Heart left ventricle (tissue), 16 donors: ENCODE results near the gene DPH1. TPM values are rescaled to one million over a fixed set of nuclear protein-coding genes. Genes with fewer than 3 reads are reported as not detected.
A peak's percentile ranks its signal among the peaks of the same experiment; 100 is the strongest.

Source experiments
- ATAC-seq, 4 donors: fragments of 200-7000 bp; cut with Tn5 transposase; one replicate each; pipeline ENCODE4 v1.9.1; 2020 to 2022; ENCODE audit warnings: moderate library complexity in 4 of 4, mild to moderate bottlenecking in 3 of 4, moderate number of reproducible peaks in 1 of 4
- DNase-seq, 5 donors: peaks; one replicate each; pipeline ENCODE4 v3.0.0-alpha.2; 2020
- H3K27ac ChIP-seq, 12 donors: fragments of 200-600 bp; sonication (generic) in 4 of 12; one replicate each; pipeline versions ENCODE4 v1.5.0 to v1.8.0; 2016 to 2022; ENCODE audit warnings: mild to moderate bottlenecking in 2 of 12
- H3K27me3 ChIP-seq, 9 donors: fragments of 200-600 bp; sonication (generic) in 2 of 9; one replicate each; pipeline versions ENCODE4 v1.5.1 to v1.8.0; 2016 to 2022; ENCODE audit warnings: mild to moderate bottlenecking in 3 of 9
- H3K36me3 ChIP-seq, 9 donors: fragments of 200-600 bp; sonication (generic) in 2 of 9; one replicate each; pipeline versions ENCODE4 v1.5.0 to v1.8.0; 2018 to 2022; ENCODE audit warnings: mild to moderate bottlenecking in 2 of 9
- H3K4me1 ChIP-seq, 12 donors: fragments of 200-600 bp; sonication (generic) in 4 of 12; one replicate each; pipeline versions ENCODE4 v1.5.0 to v1.8.0; 2016 to 2022; ENCODE audit warnings: mild to moderate bottlenecking in 3 of 12
- H3K4me3 ChIP-seq, 12 donors: fragments of 200-600 bp; sonication (generic) in 4 of 12; one replicate each; pipeline versions ENCODE4 v1.5.0 to v1.8.0; 2017 to 2022; ENCODE audit warnings: mild to moderate bottlenecking in 9 of 12, moderate library complexity in 4 of 12
- H3K9me3 ChIP-seq, 12 donors: fragments of 200-600 bp; sonication (generic) in 4 of 12; one replicate each; pipeline versions ENCODE4 v1.5.0 to v1.8.0; 2016 to 2022; ENCODE audit warnings: mild to moderate bottlenecking in 1 of 12
- CTCF ChIP-seq, 12 donors: fragments of 200-600 bp; sonication (generic) in 4 of 12; IDR thresholded peaks; one replicate each; pipeline versions ENCODE4 v1.5.0 to v1.8.0; 2018 to 2022; ENCODE audit warnings: antibody characterized with exemption in 12 of 12, mild to moderate bottlenecking in 5 of 12
- POLR2A ChIP-seq, 2 donors: fragments of 450-650 bp; IDR thresholded peaks; one replicate each; pipeline ENCODE4 v1.6.1; 2017; ENCODE audit warnings: antibody characterized with exemption in 2 of 2, mild to moderate bottlenecking in 2 of 2, moderate library complexity in 2 of 2
- WGBS, 4 donors: extraction: QIAGEN DNeasy Blood & Tissue Kit in 2 of 4; methylation state at CpG; one replicate each; pipeline versions ENCODE4 v1.1.5 to v1.1.7; 2013 to 2018; 5-methylcytosine and 5-hydroxymethylcytosine counted together
- intact Hi-C, 10 donors: fragments of 100-400 bp; cut with DNase I; formaldehyde crosslinking; loops; one replicate each; pipeline versions ENCODE4 v1.11.1 to v1.14.2; 2022
- polyA plus RNA-seq, 2 donors: library from polyadenylated mRNA; stranded (reverse); fragments of 200-250 nt; gene quantifications; one replicate each; pipeline ENCODE4 v1.2.3, GENCODE V29; 2013
- total RNA-seq, 9 donors: library from RNA; depleted of rRNA in 2 of 9; stranded (reverse); fragments of >200 nt in 2 of 9; fragmentation: NEBNext Ultra II Directional in 3 of 9; extraction: Animal tissue kit (Norgen Biotek cat#: 25700) in 3 of 9; gene quantifications; one replicate each; pipeline versions ENCODE4 v1.1.0 to v1.2.4, GENCODE V29; 2016 to 2023
- donor health status: ischemic (EF 13 %, LVEDD 7.1; RV severe dilation, severe dysfunction).
- donor health status: healthy with polysubstance abuse.
- donor health status: DM: no; HTN: yes; CAD: no.
- donor health status: DM: no; HTN: no; CAD: no.
- donor health status: ischemic (EF 25% LVEDD 6.9; RV normal size, moderate dysfunction).
- donor health status: ischemic (EF 25% LVEDD 5.7; RV mildly dilated, moderate dysfunction).
- donor health status: healthy.
- donor health status: DM: yes; HTN: yes; CAD: no.
- donor health status: ischemic (EF 35%, LVEDD 5.7; RV mildly dilated, moderate dysfunction).
- donor health status: nonischemic (EF 11% LVEDD 7.7; RV severe dilation, severe dysfunction).
- donor health status: DM: yes; HTN: yes; CAD: no.
- donor health status: PGD.
- donor health status: ischemic (EF 29% LVEDD 5.4; RV normal size, mild dysfunction).
- donor health status: nonischemic (EF 23%, LVEDD 6.1; RV moderate dilation, normal function).

DPH1 gene
- total and polyA plus RNA-seq, 11 donors, result 14.0 to 38.1 (median 23.4) TPM

- no peak overlapping the region for H3K4me3 ChIP-seq
- peak in 2 of 4 donors; percentile 0 to 13 for ATAC-seq
- H3K4me1 ChIP-seq, result peaks cover 11 to 94% (median 83%) of the 10 kb centered on the region in 12 donors
- intact Hi-C loops, result loop anchor here in 1 of 10 donors (5.0 kb wide), 1 partner anchor 110 kb away; no protein-coding TSS in a partner anchor
- H3K27ac ChIP-seq, result peak overlapping the region; percentile 67 to 98 (median 88)
- TF ChIP-seq CTCF (IDR thresholded peaks at IDR 0.05) (no peak), POLR2A (IDR thresholded peaks at IDR 0.05) (no peak)
- no peaks in the 10 kb centered on the region for H3K9me3 ChIP-seq
- peaks cover 0 to 53% (median 18%) of the 10 kb centered on the region in 9 donors for H3K36me3 ChIP-seq
- no peak for DNase-seq
- WGBS, 4 donors, result 45 to 66% (median 57%) methylated on average over 12 to 14 of the region's 14 CpGs
- no peaks in the 10 kb centered on the region for H3K27me3 ChIP-seq
Observed at GRCh38 chr17:2067048-2067561, 37.2 kb downstream of the DPH1 start.

GRCh38 chr17:2067608-2068024 is 37.7 kb downstream of the DPH1 start:
- peak in 2 of 4 donors; percentile 29 to 43 for ATAC-seq
- intact Hi-C loops, result loop anchor here in 2 of 10 donors (2.0 to 5.0 kb wide), 2 partner anchors 17 to 110 kb away; no protein-coding TSS in a partner anchor
- Histone ChIP-seq H3K27me3 (no peaks in the 10 kb centered on the region), H3K4me3 (no peak overlapping the region), H3K9me3 (no peaks in the 10 kb centered on the region), H3K36me3 (peaks cover 0 to 53% (median 15%) of the 10 kb centered on the region in 9 donors), H3K4me1 (peaks cover 11 to 94% (median 83%) of the 10 kb centered on the region in 12 donors), H3K27ac (peak overlapping the region; percentile 67 to 98 (median 88))
- DNase-seq, result peak in 3 of 5 donors; percentile 59 to 66 (median 61)
- TF ChIP-seq POLR2A (IDR thresholded peaks at IDR 0.05) (no peak), CTCF (IDR thresholded peaks at IDR 0.05) (no peak)
- whole genome bisulfite sequencing, 4 donors, result 31 to 53% (median 40%) methylated on average over 3 to 5 of the region's 5 CpGs

GRCh38 chr17:2068031-2068518 is 38.1 kb downstream of the DPH1 start:
- TF ChIP-seq POLR2A (IDR thresholded peaks at IDR 0.05), result no peak
- TF ChIP-seq CTCF (IDR thresholded peaks at IDR 0.05), result no peak
- DNase-seq (no peak), ATAC-seq (no peak)
- peaks cover 0 to 49% (median 15%) of the 10 kb centered on the region in 9 donors for H3K36me3 ChIP-seq
- no peaks in the 10 kb centered on the region for H3K27me3 ChIP-seq
- intact Hi-C loops, result loop anchor here in 2 of 10 donors (2.0 to 5.0 kb wide), 2 partner anchors 17 to 109 kb away; no protein-coding TSS in a partner anchor
- peak overlapping the region; percentile 67 to 98 (median 88) for H3K27ac ChIP-seq
- no peaks in the 10 kb centered on the region for H3K9me3 ChIP-seq
- H3K4me3 ChIP-seq, result no peak overlapping the region
- 56 to 70% (median 63%) methylated on average over 6 of the region's 6 CpGs for WGBS, 4 donors
- peaks cover 8 to 94% (median 83%) of the 10 kb centered on the region in 12 donors for H3K4me1 ChIP-seq

- TF ChIP-seq CTCF (IDR thresholded peaks at IDR 0.05) (no peak), POLR2A (IDR thresholded peaks at IDR 0.05) (no peak)
- Histone ChIP-seq H3K9me3 (no peaks in the 10 kb centered on the region), H3K27me3 (no peaks in the 10 kb centered on the region), H3K27ac (peak overlapping the region; percentile 1 to 98 (median 88)), H3K36me3 (peaks cover 0 to 44% (median 15%) of the 10 kb centered on the region in 9 donors), H3K4me3 (no peak overlapping the region), H3K4me1 (peaks cover 8 to 93% (median 80%) of the 10 kb centered on the region in 12 donors)
- intact Hi-C loops, result loop anchor here in 2 of 10 donors (2.0 to 5.0 kb wide), 2 partner anchors 16 to 109 kb away; no protein-coding TSS in a partner anchor
- ATAC-seq (no peak), DNase-seq (no peak)
- WGBS, 4 donors, result 74 to 83% (median 74%) methylated on average over 11 to 15 of the region's 15 CpGs
Observed at GRCh38 chr17:2068519-2069051, 38.6 kb downstream of the DPH1 start.
